GM12872 (cell line): Measurements from ENCODE around the gene RPL36AL.

Experiments used
- CTCF ChIP-seq: IDR thresholded peaks from 3 replicates; pipeline ENCODE4 v1.5.1; 2011; ENCODE audit warnings: low read depth, mild to moderate bottlenecking, low read length, moderate library complexity; ENCODE audit not compliant: insufficient read depth

Gene RPL36AL

GRCh38 chr14:49581209-49582112, 39.0 kb downstream of the RPL36AL start:
- no peak for TF ChIP-seq CTCF

DNA sequence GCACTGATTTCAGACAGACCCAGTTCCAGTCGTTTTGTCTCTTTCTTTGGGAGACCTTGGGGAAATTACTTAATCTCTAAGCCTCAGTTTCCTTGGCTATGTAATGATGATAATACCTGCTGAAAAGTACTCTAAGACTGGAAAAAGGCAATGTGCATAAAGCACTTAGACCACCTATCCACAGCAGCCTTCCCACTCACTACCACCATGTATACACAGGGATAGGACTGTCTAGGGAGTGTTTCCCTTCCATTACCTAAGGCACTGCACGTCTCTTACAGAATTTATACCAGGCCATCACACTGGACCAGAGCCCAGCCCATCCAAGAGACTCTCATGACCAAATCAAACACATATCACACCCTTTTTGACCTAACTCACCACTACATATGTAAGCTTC, 40.6 kb downstream of the RPL36AL start:
- TF ChIP-seq CTCF = no peak

DNA sequence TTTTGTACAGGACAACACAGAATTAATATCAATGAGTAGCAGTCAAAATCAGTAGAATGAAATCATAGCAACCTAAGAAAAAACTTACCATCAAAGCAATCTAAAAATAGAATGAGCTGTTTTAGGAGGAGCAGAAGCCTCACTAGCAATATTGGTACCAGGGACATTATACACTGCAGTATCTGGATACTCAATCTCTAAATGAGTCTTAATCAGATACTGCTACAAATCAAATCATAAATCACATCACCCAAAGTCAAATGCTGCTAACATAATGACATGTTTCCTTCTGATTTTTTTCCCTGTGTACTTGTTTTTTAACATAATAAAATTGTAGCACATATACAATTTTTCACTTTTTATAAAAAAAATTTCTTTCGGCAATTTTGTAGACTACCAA, 42.3 kb downstream of the RPL36AL start:
- TF ChIP-seq CTCF = no peak

DNA sequence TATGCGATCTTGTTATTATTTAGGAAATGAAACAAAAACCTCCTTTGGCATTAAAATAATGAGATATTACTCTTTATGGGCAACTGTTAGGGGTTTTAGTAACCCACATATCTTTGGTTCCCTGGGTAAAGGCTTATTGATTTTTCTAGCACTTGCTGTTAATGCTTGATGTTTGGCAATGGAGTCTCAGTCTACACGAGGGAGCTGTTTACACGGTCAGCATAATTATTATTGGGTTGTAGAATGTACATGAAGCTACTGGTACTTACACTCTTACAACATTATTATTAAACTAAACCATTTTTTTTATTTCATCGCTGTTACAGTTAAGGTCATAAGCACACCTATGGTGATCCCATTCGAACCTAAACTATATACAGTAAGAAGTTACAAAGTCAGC, 46.4 kb downstream of the RPL36AL start:
- no peak for TF ChIP-seq CTCF

DNA sequence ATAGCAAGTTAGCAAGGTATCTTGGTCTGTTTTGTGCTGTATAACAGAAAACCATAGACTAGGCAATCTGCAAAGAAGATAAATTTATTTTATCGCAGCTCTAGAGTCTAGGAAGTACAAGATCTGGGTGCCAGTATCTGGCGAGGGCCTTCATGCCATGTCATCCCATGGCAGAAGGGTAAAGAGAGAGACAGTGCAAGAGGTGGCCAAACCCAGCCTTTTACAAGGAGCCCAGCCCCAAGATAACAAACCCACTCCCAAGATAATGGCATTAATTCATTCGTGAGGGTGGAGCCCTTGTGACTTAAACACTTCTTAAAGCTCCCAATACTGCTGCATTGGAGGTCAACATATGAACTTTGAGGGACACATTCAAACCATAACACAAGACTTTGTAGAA, 51.1 kb downstream of the RPL36AL start:
- TF ChIP-seq CTCF = no peak
